HG02840 (cell line): ENCODE data around the gene FMC1.
"Not testable (repeated sequence)": the region's sequence is repeated elsewhere in the genome, so short reads cannot be mapped to it uniquely, and the experiment has no call there.

ENCODE experiments used
- ATAC-seq: cut with Tn5 transposase; IDR thresholded peaks from one replicate; pipeline ENCODE4 v1.9.1; 2021; ENCODE audit warnings: mild to moderate bottlenecking, moderate library complexity, moderate number of reproducible peaks; ENCODE audit not compliant: unreplicated experiment, low FRiP score

FMC1 gene

GRCh38 chr7:139341058-139341775 is at the start of gene FMC1:
TSS of gene FMC1 (plus strand) at chr7:139341337. CDS start at chr7:139341385, 48 bp downstream.
- peak; percentile 46 for ATAC-seq

GRCh38 chr7:139292821-139293220 is 48.3 kb upstream of the FMC1 start:
- no peak for ATAC-seq

GRCh38 chr7:139293534-139293933 is 47.6 kb upstream of the FMC1 start:
- no peak for ATAC-seq

- ATAC-seq: no peak
Observed at GRCh38 chr7:139294241-139294640, 46.9 kb upstream of the FMC1 start.

GRCh38 chr7:139294951-139295575 is 46.1 kb upstream of the FMC1 start:
- no peak for ATAC-seq

- no peak for ATAC-seq
Observed at GRCh38 chr7:139297795-139298194, 43.3 kb upstream of the FMC1 start.

- ATAC-seq: no peak
Observed at GRCh38 chr7:139299296-139299695, 41.8 kb upstream of the FMC1 start.

- no peak for ATAC-seq
Observed at GRCh38 chr7:139300390-139300789, 40.7 kb upstream of the FMC1 start.

- no peak for ATAC-seq
Observed at GRCh38 chr7:139304517-139304916, 36.6 kb upstream of the FMC1 start.

- ATAC-seq: no peak
Observed at GRCh38 chr7:139317939-139318505, 23.1 kb upstream of the FMC1 start.

GRCh38 chr7:139321071-139321745 is 19.9 kb upstream of the FMC1 start:
- no peak for ATAC-seq

GRCh38 chr7:139324709-139325108 is 16.4 kb upstream of the FMC1 start:
- ATAC-seq: not testable (repeated sequence)

GRCh38 chr7:139328375-139328774 is 12.8 kb upstream of the FMC1 start:
- no peak for ATAC-seq

GRCh38 chr7:139329119-139329518 is 12.0 kb upstream of the FMC1 start:
- no peak for ATAC-seq

- ATAC-seq: no peak
Observed at GRCh38 chr7:139330333-139331030, 10.7 kb upstream of the FMC1 start.

GRCh38 chr7:139332697-139333359 is 8.3 kb upstream of the FMC1 start:
- no peak for ATAC-seq

- not testable (repeated sequence) for ATAC-seq
Observed at GRCh38 chr7:139333443-139333842, 7.7 kb upstream of the FMC1 start.

GRCh38 chr7:139334399-139335150 is 6.6 kb upstream of the FMC1 start:
- no peak for ATAC-seq

- no peak for ATAC-seq
Observed at GRCh38 chr7:139339025-139339424, 2.1 kb upstream of the FMC1 start.

- no peak for ATAC-seq
Observed at GRCh38 chr7:139339698-139340036, 1.5 kb upstream of the FMC1 start.
